Activated CD4-positive, alpha-beta memory T cell treated with anti-CD3 and anti-CD28 coated beads, Interleukin-2, amount 10 ng/mL, durations not matched to agents 7 days and 5 days (primary cell): Measurements from ENCODE around the gene FMN1. TPM values are rescaled to one million over a fixed set of nuclear protein-coding genes. Genes with fewer than 3 reads are reported as not detected.

Source experiments
- CTCF ChIA-PET: fragments of 350-600 bp; sonication (Branson Sonifier 250); formaldehyde crosslinking; loops from one replicate; lab custom pipeline; 2021; ENCODE audit warnings: antibody characterized with exemption, inconsistent platforms; lab: Charles Lee
- POLR2A ChIA-PET: fragments of 350-600 bp; sonication (Branson Sonifier 250); formaldehyde crosslinking; loops from one replicate; lab custom pipeline; 2021; ENCODE audit warnings: antibody characterized with exemption; lab: Charles Lee
- DNase-seq: peaks from one replicate; pipeline ENCODE4 v3.0.0-alpha.2; 2020
- H3K27ac Mint-ChIP-seq: one replicate; pipeline ENCODE4 v1.8.0; 2021; ENCODE audit warnings: mild to moderate bottlenecking, mixed read lengths
- H3K27me3 Mint-ChIP-seq: one replicate; pipeline ENCODE4 v1.8.0; 2021; ENCODE audit warnings: mixed read lengths
- H3K36me3 Mint-ChIP-seq: one replicate; pipeline ENCODE4 v1.8.0; 2021; ENCODE audit warnings: low read depth, mixed read lengths
- H3K4me1 Mint-ChIP-seq: one replicate; pipeline ENCODE4 v1.8.0; 2021; ENCODE audit warnings: mixed read lengths
- H3K4me3 Mint-ChIP-seq: one replicate; pipeline ENCODE4 v1.8.0; 2021; ENCODE audit warnings: mild to moderate bottlenecking, mixed read lengths
- H3K9me3 Mint-ChIP-seq: one replicate; pipeline ENCODE4 v1.8.0; 2021; ENCODE audit warnings: mixed read lengths
- total RNA-seq, 2 experiments: library from RNA; stranded (reverse); gene quantifications; one replicate each; pipeline ENCODE4 v1.2.3, GENCODE V29; 2021

The FMN1 gene
- total RNA-seq, 2 experiments from 2014 or later, result 0.03 to 0.15 TPM

GRCh38 chr15:33059184-33059583, 135.3 kb downstream of the FMN1 start:
- Mint-ChIP-seq H3K4me3 (no peak overlapping the region), H3K27me3 (peaks cover 4% of the 10 kb centered on the region), H3K9me3 (no peaks in the 10 kb centered on the region), H3K4me1 (no peaks in the 10 kb centered on the region), H3K27ac (no peak overlapping the region), H3K36me3 (no peaks in the 10 kb centered on the region)
- no peak for DNase-seq
- CTCF ChIA-PET, result interaction anchor here (0.6 kb wide), 1 partner anchor 195 kb away, joined by 3 read pairs; no protein-coding TSS in a partner anchor
- POLR2A ChIA-PET, result no interaction called here

- H3K4me3 Mint-ChIP-seq, result no peak overlapping the region
- no peaks in the 10 kb centered on the region for H3K36me3 Mint-ChIP-seq
- DNase-seq, result no peak
- POLR2A ChIA-PET, result no interaction called here
- H3K27ac Mint-ChIP-seq, result no peak overlapping the region
- H3K27me3 Mint-ChIP-seq, result peaks cover 3% of the 10 kb centered on the region
- CTCF ChIA-PET, result no interaction called here
- H3K4me1 Mint-ChIP-seq, result no peaks in the 10 kb centered on the region
- H3K9me3 Mint-ChIP-seq, result no peaks in the 10 kb centered on the region
Observed at GRCh38 chr15:33057845-33058244, 136.7 kb downstream of the FMN1 start.

- Mint-ChIP-seq H3K9me3 (no peaks in the 10 kb centered on the region), H3K4me1 (no peaks in the 10 kb centered on the region), H3K27me3 (peaks cover 3% of the 10 kb centered on the region), H3K4me3 (no peak overlapping the region), H3K36me3 (no peaks in the 10 kb centered on the region), H3K27ac (no peak overlapping the region)
- DNase-seq, result no peak
- CTCF ChIA-PET, result no interaction called here
- POLR2A ChIA-PET, result no interaction called here
Observed at GRCh38 chr15:33055962-33056361, 138.6 kb downstream of the FMN1 start.

- ChIA-PET CTCF (no interaction called here), POLR2A (no interaction called here)
- DNase-seq, result no peak
- Mint-ChIP-seq H3K9me3 (peaks cover 8% of the 10 kb centered on the region), H3K4me1 (no peaks in the 10 kb centered on the region), H3K27ac (no peak overlapping the region), H3K27me3 (peaks cover 4% of the 10 kb centered on the region), H3K4me3 (no peak overlapping the region), H3K36me3 (no peaks in the 10 kb centered on the region)
Observed at GRCh38 chr15:33051528-33051927, 143.0 kb downstream of the FMN1 start.

DNA sequence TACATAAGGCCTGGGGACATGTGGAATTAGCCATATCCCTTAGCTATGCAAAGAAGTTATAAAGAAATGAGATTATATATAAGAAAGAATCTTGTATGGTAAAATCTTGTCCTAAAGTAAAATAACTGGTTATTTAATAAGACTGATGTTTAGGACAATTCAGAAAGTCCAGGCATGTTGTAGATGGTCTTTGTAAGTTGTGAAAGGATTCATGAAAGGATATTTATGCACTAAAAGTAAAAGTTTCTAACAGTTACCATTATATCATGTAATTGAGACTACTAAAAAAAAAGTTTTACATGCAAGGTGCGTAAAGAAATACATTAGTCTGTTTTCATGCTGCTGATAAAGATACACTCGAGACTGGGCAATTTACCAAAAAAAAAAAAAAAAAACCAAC, 146.3 kb downstream of the FMN1 start:
- Mint-ChIP-seq H3K4me3 (no peak overlapping the region), H3K27ac (no peak overlapping the region), H3K27me3 (peaks cover 2% of the 10 kb centered on the region), H3K9me3 (peaks cover 8% of the 10 kb centered on the region), H3K36me3 (no peaks in the 10 kb centered on the region), H3K4me1 (no peaks in the 10 kb centered on the region)
- DNase-seq, result no peak
- ChIA-PET CTCF (no interaction called here), POLR2A (no interaction called here)

DNA sequence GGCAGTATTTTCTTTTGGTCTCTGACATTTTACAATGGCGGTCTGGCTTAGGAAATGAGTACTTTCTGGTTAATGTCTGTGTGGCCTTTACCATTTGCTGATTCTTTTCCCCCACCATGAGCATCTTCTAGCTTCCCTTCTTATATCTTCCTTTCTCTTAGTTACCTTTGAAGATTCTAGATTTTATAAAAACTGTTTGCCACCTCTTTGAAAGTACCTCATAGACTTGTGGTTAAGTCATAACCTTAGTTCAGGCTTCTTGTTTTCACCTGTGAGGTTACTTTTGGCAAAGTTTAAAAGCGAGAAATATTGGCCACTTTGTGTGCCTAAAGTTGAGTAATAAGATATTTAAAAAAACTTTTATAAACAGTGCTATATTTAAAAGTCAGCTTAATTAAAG, 147.4 kb downstream of the FMN1 start:
- ChIA-PET POLR2A (no interaction called here), CTCF (no interaction called here)

DNA sequence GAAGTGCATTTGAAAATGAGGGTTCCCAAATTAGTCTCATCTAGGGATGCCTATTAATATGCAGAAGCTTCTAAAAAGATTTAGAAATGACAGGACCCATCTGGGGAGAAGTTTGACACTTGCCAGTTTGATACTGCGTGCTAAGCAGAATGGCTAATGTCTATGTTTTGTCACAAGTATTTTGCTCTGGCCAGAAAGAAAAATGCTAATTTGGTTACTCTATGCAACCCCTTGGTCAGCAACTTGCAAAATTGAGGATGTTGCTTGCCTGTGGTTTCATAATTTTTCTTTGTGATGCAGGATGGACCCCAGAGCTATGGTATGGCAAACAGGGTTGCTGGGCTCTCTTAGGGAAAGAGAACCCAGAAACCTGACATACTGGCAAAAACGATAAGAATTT, 148.2 kb downstream of the FMN1 start:
- Mint-ChIP-seq H3K27me3 (peaks cover 2% of the 10 kb centered on the region), H3K36me3 (no peaks in the 10 kb centered on the region), H3K27ac (no peak overlapping the region), H3K4me1 (no peaks in the 10 kb centered on the region), H3K9me3 (peaks cover 8% of the 10 kb centered on the region), H3K4me3 (no peak overlapping the region)
- CTCF ChIA-PET, result no interaction called here
- no peak for DNase-seq
- POLR2A ChIA-PET, result no interaction called here

More for the DNA sequence above, 147.4 kb downstream of the FMN1 start:
- no peak for DNase-seq
- Mint-ChIP-seq H3K4me1 (no peaks in the 10 kb centered on the region), H3K27ac (no peak overlapping the region), H3K9me3 (peaks cover 8% of the 10 kb centered on the region), H3K4me3 (no peak overlapping the region), H3K36me3 (no peaks in the 10 kb centered on the region), H3K27me3 (peaks cover 2% of the 10 kb centered on the region)

DNA sequence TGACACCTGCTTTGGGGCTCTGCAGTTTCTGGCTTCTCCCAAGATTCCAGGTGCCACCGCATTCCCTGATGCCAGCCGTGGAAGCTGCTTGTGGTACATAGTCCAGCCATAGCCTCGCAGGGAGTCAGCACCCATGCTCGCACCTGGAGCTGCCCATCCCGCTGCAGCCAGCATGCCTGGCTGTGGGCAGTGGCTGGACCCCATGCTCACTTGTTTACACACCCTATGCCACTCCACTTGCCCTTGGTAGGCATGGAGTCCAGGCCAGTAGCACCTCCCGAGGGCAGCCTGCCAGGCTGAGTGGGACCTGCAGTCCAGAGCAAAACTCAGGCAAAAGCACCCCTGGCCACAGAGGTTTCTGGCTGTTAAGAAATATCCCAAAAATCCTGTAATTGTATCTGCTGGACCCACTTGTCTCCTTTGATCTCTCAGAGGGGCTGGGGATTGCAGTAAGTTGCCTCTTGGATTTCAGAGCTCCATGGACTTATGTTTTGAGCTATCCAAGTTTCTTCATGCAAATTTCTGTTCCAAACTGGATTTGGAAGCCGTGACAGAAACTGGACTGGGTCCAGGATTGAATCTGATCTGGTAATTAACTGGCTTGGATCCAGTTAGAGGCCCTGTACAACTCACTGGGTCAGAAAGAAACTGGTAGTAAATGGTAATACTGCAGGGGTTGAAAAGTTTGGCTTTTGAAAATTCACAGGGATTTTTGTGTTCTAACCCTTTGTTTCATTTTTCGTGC, 149.3 kb downstream of the FMN1 start:
- POLR2A ChIA-PET, result no interaction called here
- Mint-ChIP-seq H3K4me1 (no peaks in the 10 kb centered on the region), H3K36me3 (no peaks in the 10 kb centered on the region), H3K9me3 (peaks cover 8% of the 10 kb centered on the region), H3K27me3 (peaks cover 2% of the 10 kb centered on the region), H3K27ac (no peak overlapping the region), H3K4me3 (no peak overlapping the region)
- CTCF ChIA-PET, result no interaction called here
- DNase-seq, result no peak

DNA sequence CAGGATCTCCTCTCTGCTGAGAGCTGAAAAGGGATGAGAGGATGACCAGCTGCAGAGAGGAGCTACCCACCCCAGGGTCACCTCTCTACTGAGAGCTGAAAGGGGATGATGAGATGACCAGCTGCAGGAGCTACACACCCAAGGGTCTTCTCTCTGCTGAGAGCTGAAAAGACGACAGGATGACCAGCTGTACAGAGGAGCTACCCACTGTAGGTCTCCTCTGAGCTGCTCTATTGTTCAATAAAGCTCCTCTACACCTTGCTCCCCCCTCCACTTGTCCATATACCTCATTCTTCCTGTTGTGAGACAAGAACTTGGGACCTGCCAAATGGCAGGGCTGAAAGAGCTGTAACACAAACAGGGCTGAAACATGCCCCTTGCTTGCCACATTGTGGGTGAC, 149.9 kb downstream of the FMN1 start:
- peaks cover 6% of the 10 kb centered on the region for H3K9me3 Mint-ChIP-seq
- no peaks in the 10 kb centered on the region for H3K36me3 Mint-ChIP-seq
- DNase-seq, result no peak
- POLR2A ChIA-PET, result no interaction called here
- CTCF ChIA-PET, result no interaction called here
- no peak overlapping the region for H3K4me3 Mint-ChIP-seq
- H3K4me1 Mint-ChIP-seq, result no peaks in the 10 kb centered on the region
- no peak overlapping the region for H3K27ac Mint-ChIP-seq
- H3K27me3 Mint-ChIP-seq, result peaks cover 3% of the 10 kb centered on the region

DNA sequence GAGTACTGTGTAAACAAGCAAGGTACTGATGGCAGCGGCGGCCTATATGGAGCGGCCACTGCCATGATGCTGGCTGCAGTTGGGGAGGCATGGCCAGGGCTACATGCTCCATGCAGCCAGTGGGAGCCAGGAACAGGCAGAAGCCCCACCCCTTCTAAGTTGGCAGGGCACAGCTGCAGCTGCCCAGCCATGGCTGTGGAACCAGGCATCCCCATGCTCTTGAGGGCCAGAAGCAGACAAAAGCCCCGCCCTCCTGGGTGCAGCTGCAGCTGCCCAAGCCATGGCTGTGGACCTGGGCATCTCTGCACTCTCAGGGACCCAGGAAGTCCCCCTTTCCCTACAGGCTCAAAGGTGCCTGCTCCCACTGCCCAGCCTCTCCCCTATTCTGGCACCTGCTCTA, 150.9 kb downstream of the FMN1 start:
- H3K36me3 Mint-ChIP-seq, result no peaks in the 10 kb centered on the region
- H3K9me3 Mint-ChIP-seq, result peaks cover 3% of the 10 kb centered on the region
- H3K4me1 Mint-ChIP-seq, result no peaks in the 10 kb centered on the region
- no peak overlapping the region for H3K27ac Mint-ChIP-seq
- DNase-seq, result no peak
- H3K4me3 Mint-ChIP-seq, result no peak overlapping the region
- CTCF ChIA-PET, result no interaction called here
- H3K27me3 Mint-ChIP-seq, result peaks cover 3% of the 10 kb centered on the region
- POLR2A ChIA-PET, result no interaction called here

DNA sequence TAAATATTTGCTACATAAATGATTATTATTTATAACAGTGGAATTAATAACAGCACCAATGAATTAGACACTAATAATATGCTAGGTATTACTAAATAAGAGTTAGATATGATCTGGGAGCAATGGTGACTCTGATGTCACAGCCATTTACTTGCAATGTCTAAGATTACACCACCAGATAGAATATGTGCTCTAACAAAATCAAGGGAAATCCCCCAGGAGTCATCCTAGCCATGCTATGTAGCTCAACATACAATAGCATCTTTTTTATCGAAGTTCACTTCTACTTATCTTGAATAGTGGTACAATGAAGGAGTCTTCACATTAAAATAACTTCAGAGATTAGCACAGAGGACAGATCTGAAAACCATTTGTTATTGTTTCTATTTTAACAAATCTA, 154.0 kb downstream of the FMN1 start:
- peaks cover 3% of the 10 kb centered on the region for H3K27me3 Mint-ChIP-seq
- H3K36me3 Mint-ChIP-seq, result no peaks in the 10 kb centered on the region
- no peak for DNase-seq
- ChIA-PET CTCF (no interaction called here), POLR2A (no interaction called here)
- H3K4me1 Mint-ChIP-seq, result no peaks in the 10 kb centered on the region
- no peaks in the 10 kb centered on the region for H3K9me3 Mint-ChIP-seq
- no peak overlapping the region for H3K27ac Mint-ChIP-seq
- H3K4me3 Mint-ChIP-seq, result no peak overlapping the region

GRCh38 chr15:33034588-33034987, 159.9 kb downstream of the FMN1 start:
- Mint-ChIP-seq H3K4me1 (no peaks in the 10 kb centered on the region), H3K4me3 (no peak overlapping the region), H3K27me3 (peaks cover under 1% of the 10 kb centered on the region), H3K9me3 (no peaks in the 10 kb centered on the region), H3K27ac (no peak overlapping the region), H3K36me3 (no peaks in the 10 kb centered on the region)
- ChIA-PET CTCF (no interaction called here), POLR2A (no interaction called here)
- DNase-seq, result no peak

DNA sequence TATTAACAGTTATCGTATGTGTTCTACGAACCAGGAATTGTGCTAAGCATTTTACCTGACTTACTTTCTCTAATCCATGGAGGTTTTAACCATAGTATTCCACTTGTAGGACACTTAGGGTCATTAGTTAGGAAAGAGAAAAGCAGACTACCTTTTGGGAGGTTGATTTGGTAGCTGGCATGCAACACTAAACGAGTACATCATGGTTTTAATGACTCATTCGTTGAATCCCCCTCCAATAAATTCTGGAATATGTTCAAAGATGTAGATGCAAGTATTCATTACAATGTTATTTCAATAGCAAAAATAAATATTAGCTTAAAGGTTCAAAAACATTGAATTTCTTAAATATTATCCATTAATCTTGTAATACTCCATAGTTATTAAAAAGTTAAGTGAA, 162.5 kb downstream of the FMN1 start:
- no peak overlapping the region for H3K27ac Mint-ChIP-seq
- no peaks in the 10 kb centered on the region for H3K36me3 Mint-ChIP-seq
- DNase-seq, result no peak
- POLR2A ChIA-PET, result no interaction called here
- no peaks in the 10 kb centered on the region for H3K9me3 Mint-ChIP-seq
- H3K4me3 Mint-ChIP-seq, result no peak overlapping the region
- H3K27me3 Mint-ChIP-seq, result peaks cover 4% of the 10 kb centered on the region
- H3K4me1 Mint-ChIP-seq, result no peaks in the 10 kb centered on the region
- CTCF ChIA-PET, result no interaction called here

- POLR2A ChIA-PET, result no interaction called here
- no peak overlapping the region for H3K4me3 Mint-ChIP-seq
- peaks cover 4% of the 10 kb centered on the region for H3K27me3 Mint-ChIP-seq
- CTCF ChIA-PET, result no interaction called here
- no peaks in the 10 kb centered on the region for H3K36me3 Mint-ChIP-seq
- no peaks in the 10 kb centered on the region for H3K4me1 Mint-ChIP-seq
- H3K9me3 Mint-ChIP-seq, result no peaks in the 10 kb centered on the region
- no peak overlapping the region for H3K27ac Mint-ChIP-seq
- no peak for DNase-seq
Observed at GRCh38 chr15:33031324-33031821, 163.1 kb downstream of the FMN1 start.
